GM19351 (cell line): Measurements from ENCODE around the gene MSI1.

Source experiments
- ATAC-seq: cut with Tn5 transposase; IDR thresholded peaks from one replicate; pipeline ENCODE4 v1.9.1; 2021; ENCODE audit warnings: mild to moderate bottlenecking, moderate library complexity; ENCODE audit not compliant: unreplicated experiment

MSI1 gene

GRCh38 chr12:120328228-120328627, 40.7 kb downstream of the MSI1 start:
- ATAC-seq, result no peak

GRCh38 chr12:120327593-120327992, 41.4 kb downstream of the MSI1 start, which contains the start of gene PLA2G1B:
Gene PLA2G1B, minus strand, starts transcription at chr12:120327779. Its CDS starts 26 bp downstream, at chr12:120327753.
- ATAC-seq, result no peak

GRCh38 chr12:120324841-120325417, 44.0 kb downstream of the MSI1 start:
- no peak for ATAC-seq

GRCh38 chr12:120323772-120324171, 45.2 kb downstream of the MSI1 start:
- no peak for ATAC-seq

GRCh38 chr12:120321382-120322202, 47.4 kb downstream of the MSI1 start:
- no peak for ATAC-seq

- peak; percentile 99 for ATAC-seq
These were observed 51.5 kb downstream of the MSI1 start for GRCh38 chr12:120317224-120318105.

- ATAC-seq, result no peak
These were observed 52.2 kb downstream of the MSI1 start for GRCh38 chr12:120316798-120317223.

GRCh38 chr12:120314220-120314619, 54.7 kb downstream of the MSI1 start:
- no peak for ATAC-seq

GRCh38 chr12:120301962-120302815, 66.8 kb downstream of the MSI1 start, which contains the start of gene SIRT4:
Gene SIRT4, plus strand, starts transcription at chr12:120302321. Its CDS starts 1,241 bp downstream, at chr12:120303562.
- ATAC-seq, result peak; percentile 98

GRCh38 chr12:120292661-120293531, 76.1 kb downstream of the MSI1 start, which contains the start of gene RNU4-1:
Gene RNU4-1, minus strand, starts transcription at chr12:120293237.
- ATAC-seq, result peak; percentile 52

- ATAC-seq, result peak; percentile 3
These were observed 76.6 kb downstream of the MSI1 start for GRCh38 chr12:120292411-120292660.
